WERI-Rb-1 (cell line): ENCODE data around the gene TP53.

Source experiments
- DNase-seq: peaks from one replicate; pipeline ENCODE4 v3.0.0-alpha.2; 2020
- H3K27ac ChIP-seq: fragments of 250-450 bp; sonication (Bioruptor Pico); 2 replicates; pipeline ENCODE4 v1.5.1; 2020; ENCODE audit warnings: mild to moderate bottlenecking, moderate library complexity
- H3K27me3 ChIP-seq: fragments of 250-450 bp; sonication (Bioruptor Pico); 2 replicates; pipeline ENCODE4 v1.5.1; 2021; ENCODE audit warnings: mild to moderate bottlenecking, low read depth, moderate library complexity; ENCODE audit not compliant: insufficient read depth, severe bottlenecking
- H3K36me3 ChIP-seq: fragments of 250-450 bp; sonication (Bioruptor Pico); 2 replicates; pipeline ENCODE4 v1.5.1; 2020; ENCODE audit warnings: mild to moderate bottlenecking, moderate library complexity
- H3K4me3 ChIP-seq: 2 replicates; pipeline ENCODE4 v1.5.1; 2011; ENCODE audit warnings: low read depth, mild to moderate bottlenecking, control low read depth, low read length
- H3K9me3 ChIP-seq: fragments of 250-450 bp; sonication (Bioruptor Pico); 2 replicates; pipeline ENCODE4 v1.5.1; 2021; ENCODE audit warnings: mild to moderate bottlenecking, moderate library complexity; ENCODE audit not compliant: severe bottlenecking
- CTCF ChIP-seq: IDR thresholded peaks from 2 replicates; pipeline ENCODE4 v1.5.1; 2011; ENCODE audit warnings: low read depth, mild to moderate bottlenecking, control low read depth, inconsistent platforms, low read length

The TP53 gene

GRCh38 chr17:7673239-7673638 is 14.1 kb downstream of the TP53 start:
- DNase-seq, result peak; percentile 48
- H3K4me3 ChIP-seq, result no peak overlapping the region
- H3K36me3 ChIP-seq, result peaks cover 59% of the 10 kb centered on the region

DNA sequence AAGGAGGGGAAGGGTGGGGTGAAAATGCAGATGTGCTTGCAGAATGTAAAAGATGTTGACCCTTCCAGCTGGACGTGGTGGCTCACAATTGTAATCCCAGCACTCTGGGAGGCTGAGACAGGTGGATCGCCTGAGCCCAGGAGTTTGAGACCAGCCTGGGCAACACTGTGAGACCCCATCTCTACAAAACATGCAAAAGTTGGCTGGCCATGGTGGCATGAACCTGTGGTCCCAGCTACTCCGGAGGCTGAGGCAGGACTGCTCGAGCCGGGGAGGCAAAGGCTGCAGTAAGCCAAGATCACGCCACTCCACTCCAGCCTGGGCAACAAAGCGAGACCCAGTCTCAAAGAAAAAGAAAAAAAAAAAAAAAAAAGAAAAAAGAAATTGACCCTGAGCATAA is 18.8 kb downstream of the TP53 start:
- no peak for DNase-seq
- Histone ChIP-seq H3K9me3 (peaks cover 2% of the 10 kb centered on the region), H3K4me3 (peak overlapping the region; percentile 19; the same call in 1 of the 2 replicates), H3K27me3 (no peaks in the 10 kb centered on the region), H3K36me3 (peaks cover 45% of the 10 kb centered on the region), H3K27ac (peak overlapping the region; percentile 90)
- TF ChIP-seq CTCF, result no peak

More at GRCh38 chr17:7673239-7673638, 14.1 kb downstream of the TP53 start:
- Histone ChIP-seq H3K27me3 (no peaks in the 10 kb centered on the region), H3K9me3 (peaks cover 8% of the 10 kb centered on the region), H3K27ac (no peak overlapping the region)
- TF ChIP-seq CTCF, result peak; percentile 43

DNA sequence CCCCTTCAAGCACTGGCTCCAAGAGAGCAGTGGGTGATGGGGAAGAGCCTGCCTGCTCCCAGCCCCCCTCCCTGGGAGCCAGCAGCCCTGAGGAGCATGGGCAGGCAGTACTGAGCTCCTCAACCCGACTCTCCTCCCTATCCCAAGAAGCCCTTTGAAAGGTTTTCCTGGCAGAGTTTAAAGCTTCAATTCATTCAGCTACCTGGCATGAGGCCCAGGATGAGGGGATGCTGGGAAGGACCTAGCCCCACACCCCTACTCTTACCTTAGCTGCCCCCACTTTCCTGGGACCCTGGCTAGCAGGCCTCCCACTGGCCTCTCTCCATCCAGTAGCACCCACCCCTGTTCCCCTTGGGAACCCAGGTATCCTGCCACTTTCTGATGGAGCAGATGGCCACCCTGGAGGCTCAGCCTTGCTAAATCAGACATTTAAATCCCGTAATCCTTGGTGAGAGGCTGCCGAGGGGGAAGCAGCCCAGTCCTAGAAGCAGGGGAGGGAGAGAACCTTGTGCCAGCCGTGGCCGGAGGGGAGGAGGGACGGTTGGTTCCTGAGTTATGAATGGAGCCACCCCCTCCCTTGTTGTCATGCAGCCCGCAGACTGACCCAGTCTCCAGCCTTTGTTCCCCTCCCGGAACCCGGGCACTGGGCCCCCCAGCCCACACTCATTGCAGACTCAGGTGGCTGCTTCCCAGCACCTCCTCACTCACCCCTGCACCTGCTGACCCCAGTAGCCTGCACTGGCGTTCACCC is 19.5 kb downstream of the TP53 start:
- H3K36me3 ChIP-seq, result peaks cover 40% of the 10 kb centered on the region
- no peaks in the 10 kb centered on the region for H3K9me3 ChIP-seq
- TF ChIP-seq CTCF, result no peak
- peak overlapping the region; percentile 90 for H3K27ac ChIP-seq
- peak; percentile 94 for DNase-seq
- no peaks in the 10 kb centered on the region for H3K27me3 ChIP-seq
- peak overlapping the region; percentile 19 for H3K4me3 ChIP-seq

DNA sequence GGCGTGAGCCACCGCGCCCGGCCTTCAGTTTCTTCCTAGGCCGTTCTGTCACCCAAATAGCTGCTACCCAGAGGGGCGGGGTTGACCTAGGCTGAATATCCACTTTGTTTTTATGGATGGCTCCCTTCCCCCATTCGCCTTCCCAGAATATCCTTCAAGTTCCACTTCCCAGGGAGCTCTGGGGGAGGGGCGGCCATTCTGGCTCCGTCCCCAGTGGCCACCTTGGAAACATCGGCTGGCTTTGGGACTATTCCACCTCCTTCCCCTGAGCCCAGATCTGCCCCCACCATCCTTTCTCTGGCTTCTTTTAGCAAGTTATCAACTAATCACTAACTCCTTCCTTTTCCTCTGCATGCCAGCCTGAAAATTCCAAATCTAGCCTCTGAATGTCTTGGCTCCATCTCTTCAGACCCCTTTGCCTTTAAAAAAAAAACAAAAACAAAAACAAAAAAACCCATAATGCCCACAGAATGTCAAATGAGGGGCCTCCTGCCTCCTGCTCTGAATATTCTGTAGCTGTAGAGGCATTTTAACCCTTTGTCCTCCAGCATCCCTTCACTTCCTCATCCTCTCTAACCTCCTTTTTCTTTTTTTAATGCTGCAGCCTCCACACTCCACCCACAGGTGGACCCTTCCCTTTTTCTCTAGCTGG is 30.2 kb downstream of the TP53 start:
- H3K9me3 ChIP-seq, result no peaks in the 10 kb centered on the region
- H3K27me3 ChIP-seq, result no peaks in the 10 kb centered on the region
- TF ChIP-seq CTCF, result no peak
- DNase-seq, result peak; percentile 74
- H3K36me3 ChIP-seq, result peaks cover 50% of the 10 kb centered on the region
- H3K27ac ChIP-seq, result peak overlapping the region; percentile 36
- no peak overlapping the region for H3K4me3 ChIP-seq

- H3K27me3 ChIP-seq, result no peaks in the 10 kb centered on the region
- no peak for TF ChIP-seq CTCF
These were observed 31.8 kb downstream of the TP53 start for GRCh38 chr17:7655541-7655840.

More at GRCh38 chr17:7655541-7655840, 31.8 kb downstream of the TP53 start:
- Histone ChIP-seq H3K4me3 (no peak overlapping the region), H3K36me3 (peaks cover 50% of the 10 kb centered on the region), H3K9me3 (no peaks in the 10 kb centered on the region), H3K27ac (peak overlapping the region; percentile 71)
- no peak for DNase-seq
